Measurements from ENCODE around the gene SEC14L2.

- TF ChIP-seq CTCF (IDR thresholded peaks at IDR 0.05; ENCODE audit: insufficient read depth, low read length, poor library complexity, severe bottlenecking) = no peak
- no peak for TF ChIP-seq EZH2phosphoT487 (conservative IDR thresholded peaks at IDR 0.05; ENCODE audit: low read length)
Measured at GRCh38 chr22:30408388-30409102, 11.7 kb downstream of the SEC14L2 start.
